Measurements from ENCODE around the gene PCCA. TPM values are rescaled to one million over a fixed set of nuclear protein-coding genes. Genes with fewer than 3 reads are reported as not detected.

The PCCA gene
- total and polyA plus RNA-seq, 2 donors (not counting 3 experiments of a cell fraction or from before 2014, with no cell fraction given) = 5.7 to 20.2 TPM

- Histone ChIP-seq H3K4me2 (ENCODE audit: insufficient read depth, low read length) (no peak overlapping the region), H3K27me3 (ENCODE audit: control insufficient read depth in 2 of 2, insufficient read depth in 2 of 2, low read length in 2 of 2) (no peaks in the 10 kb centered on the region), H3K36me3 (ENCODE audit: control insufficient read depth in 2 of 2, extremely low read depth in 1 of 2, insufficient read depth in 2 of 2, low read length in 2 of 2) (no peaks in the 10 kb centered on the region), H3K9me3 (replicated peaks; ENCODE audit: control insufficient read depth, insufficient read depth, low read length) (no peaks in the 10 kb centered on the region), H3K4me1 (ENCODE audit: control insufficient read depth, extremely low read depth, insufficient read depth, low read length) (peaks cover 9% of the 10 kb centered on the region), H3K9ac (replicated peaks; ENCODE audit: extremely low read depth, insufficient read depth, low read length) (no peak overlapping the region), H3K9me1 (replicated peaks; ENCODE audit: control insufficient read depth, extremely low read depth, insufficient read depth, low read length) (no peaks in the 10 kb centered on the region), H3K27ac (ENCODE audit: insufficient read depth, low read depth, low read length) (no peak overlapping the region), H4K20me1 (replicated peaks; ENCODE audit: control insufficient read depth, extremely low read depth, insufficient read depth, low read length) (no peaks in the 10 kb centered on the region), H2AFZ (ENCODE audit: low read depth, low read length) (no peak overlapping the region), H3K79me2 (ENCODE audit: control insufficient read depth, insufficient read depth, low read length) (no peaks in the 10 kb centered on the region), H3K4me3 (replicated peaks in 1 of 3; ENCODE audit: insufficient read depth in 1 of 3, low read depth in 1 of 3, low read length in 3 of 3) (no peak overlapping the region)
- intact Hi-C loops (cut with micrococcal nuclease) (no loop called here), dilution Hi-C loops (cut with MboI; ENCODE audit: extremely low pct_ligation_motif_present, low sequenced_read_pairs) (no loop called here)
- TF ChIP-seq JUN (IDR thresholded peaks at IDR 0.05; ENCODE audit: borderline replicate concordance, insufficient read depth, insufficient read length, low read depth) = no peak
- TF ChIP-seq GATA2 (IDR thresholded peaks at IDR 0.05; ENCODE audit: insufficient read depth, insufficient read length, low read depth, low read length) = no peak
- no peak for TF ChIP-seq CTCF (IDR thresholded peaks at IDR 0.05; ENCODE audit: extremely low read depth in 1 of 2, insufficient read depth in 1 of 2, low read depth in 1 of 2, low read length in 2 of 2)
- no peak for TF ChIP-seq EZH2 (IDR thresholded peaks at IDR 0.05; ENCODE audit: borderline replicate concordance, low read depth, low read length, severe bottlenecking)
- TF ChIP-seq POLR2AphosphoS5 (IDR thresholded peaks at IDR 0.05; ENCODE audit: insufficient read depth, low read depth, low read length) = no peak
- TF ChIP-seq MYC (IDR thresholded peaks at IDR 0.05; ENCODE audit: low read depth, low read length) = no peak
- POLR2A ChIA-PET = no interaction called here
- no peak for DNase-seq (ENCODE audit: low read depth, low spot score)
- FAIRE-seq = no peak
- BruUV-seq (replicated peaks) = no TSS peak
- CTCF ChIA-PET = interaction anchor here (4.8 kb wide), 1 partner anchor 13 kb away, joined by 21 read pairs; no protein-coding TSS in a partner anchor
Observed at GRCh38 chr13:100247937-100248336, 159.0 kb downstream of the PCCA start.

GRCh38 chr13:100254002-100254401, 165.1 kb downstream of the PCCA start:
- TF ChIP-seq MYC (IDR thresholded peaks at IDR 0.05; ENCODE audit: low read depth, low read length) (no peak), EZH2 (IDR thresholded peaks at IDR 0.05; ENCODE audit: borderline replicate concordance, low read depth, low read length, severe bottlenecking) (no peak), CTCF (IDR thresholded peaks at IDR 0.05; ENCODE audit: extremely low read depth in 1 of 2, insufficient read depth in 1 of 2, low read depth in 1 of 2, low read length in 2 of 2) (no peak)
- no peak for FAIRE-seq
- no peaks in the 10 kb centered on the region for H4K20me1 ChIP-seq (replicated peaks; ENCODE audit: control insufficient read depth, extremely low read depth, insufficient read depth, low read length)
- no peaks in the 10 kb centered on the region for H3K9me3 ChIP-seq (replicated peaks; ENCODE audit: control insufficient read depth, insufficient read depth, low read length)
- POLR2A ChIA-PET = no interaction called here
- H3K4me3 ChIP-seq (replicated peaks in 1 of 3; ENCODE audit: insufficient read depth in 1 of 3, low read depth in 1 of 3, low read length in 3 of 3) = no peak overlapping the region
- H3K36me3 ChIP-seq (ENCODE audit: control insufficient read depth in 2 of 2, extremely low read depth in 1 of 2, insufficient read depth in 2 of 2, low read length in 2 of 2) = no peaks in the 10 kb centered on the region
- H3K27ac ChIP-seq (ENCODE audit: insufficient read depth, low read depth, low read length) = no peak overlapping the region
- intact Hi-C loops (cut with micrococcal nuclease) = no loop called here
- H2AFZ ChIP-seq (ENCODE audit: low read depth, low read length) = no peak overlapping the region
- CTCF ChIA-PET = no interaction called here
- H3K9me1 ChIP-seq (replicated peaks; ENCODE audit: control insufficient read depth, extremely low read depth, insufficient read depth, low read length) = no peaks in the 10 kb centered on the region
- H3K27me3 ChIP-seq (ENCODE audit: control insufficient read depth in 2 of 2, insufficient read depth in 2 of 2, low read length in 2 of 2) = no peaks in the 10 kb centered on the region
- no peak overlapping the region for H3K4me2 ChIP-seq (ENCODE audit: insufficient read depth, low read length)
- BruUV-seq (replicated peaks) = no TSS peak
- H3K79me2 ChIP-seq (ENCODE audit: control insufficient read depth, insufficient read depth, low read length) = no peaks in the 10 kb centered on the region
- H3K9ac ChIP-seq (replicated peaks; ENCODE audit: extremely low read depth, insufficient read depth, low read length) = no peak overlapping the region
- dilution Hi-C loops (cut with MboI; ENCODE audit: extremely low pct_ligation_motif_present, low sequenced_read_pairs) = no loop called here
- DNase-seq (ENCODE audit: low read depth, low spot score) = no peak
- no peaks in the 10 kb centered on the region for H3K4me1 ChIP-seq (ENCODE audit: control insufficient read depth, extremely low read depth, insufficient read depth, low read length)
